A549 (cell line): ENCODE data around the gene SHISAL1. TPM values are rescaled to one million over a fixed set of nuclear protein-coding genes. Genes with fewer than 3 reads are reported as not detected.
"Not testable (repeated sequence)": the region's sequence is repeated elsewhere in the genome, so short reads cannot be mapped to it uniquely, and the experiment has no call there.

Source experiments
- ATAC-seq, 2 experiments: fragments of 200-7000 bp in 1 of 2; fragments of >200 bp in 1 of 2; cut with Nextera tagmentation in 1 of 2; cut with Tn5 transposase in 1 of 2; 3 replicates each; pipeline versions ENCODE4 v1.8.0 to v1.9.1; 2018 to 2020; ENCODE audit warnings: mild to moderate bottlenecking in 1 of 2, moderate library complexity in 1 of 2
- CTCF ChIA-PET: fragments of 300-600 bp; sonication (Branson Sonifier 250); formaldehyde crosslinking; extraction: SDS; loops from one replicate; lab custom pipeline; 2021; ENCODE audit warnings: antibody characterized with exemption, inconsistent platforms; lab: Yijun Ruan, JAX
- POLR2A ChIA-PET: fragments of 350-600 bp; formaldehyde crosslinking; extraction: SDS; loops from one replicate; lab custom pipeline; 2021; ENCODE audit warnings: antibody characterized with exemption, inconsistent platforms; lab: Yijun Ruan, JAX
- DNase-seq, 2 experiments: peaks; one replicate each; pipeline versions ENCODE4 v3.0.0 to v3.0.0-alpha.2; 2011 to 2016; ENCODE audit warnings: low read depth in 1 of 2, low spot score in 1 of 2
- FAIRE-seq: peaks from 2 replicates; lab custom pipeline; 2011; peaks lifted over from hg19 to GRCh38; lab: Jason Lieb, UNC
- H3K27ac ChIP-seq, 2 experiments: fragments of >200 bp; sonication (Bioruptor Twin); formaldehyde crosslinking; 3 replicates each; pipeline ENCODE4 v1.5.1; 2016 to 2017
- H3K4me1 ChIP-seq: fragments of >200 bp; sonication (Bioruptor Twin); formaldehyde crosslinking; 3 replicates; pipeline ENCODE4 v1.6.1; 2016
- H3K4me2 ChIP-seq: fragments of >200 bp; sonication (Bioruptor Twin); formaldehyde crosslinking; 3 replicates; pipeline ENCODE4 v1.6.1; 2016
- H3K4me3 ChIP-seq: fragments of >200 bp; sonication (Bioruptor Twin); formaldehyde crosslinking; 3 replicates; pipeline ENCODE4 v1.5.1; 2016
- H3K9me3 ChIP-seq: fragments of >200 bp; sonication (Bioruptor Twin); formaldehyde crosslinking; 3 replicates; pipeline ENCODE4 v1.6.1; 2016
- CBX2 ChIP-seq: fragments of 200-600 bp; sonication (generic); IDR thresholded peaks from 2 replicates; pipeline ENCODE4 v1.6.1; 2016; ENCODE audit warnings: low read depth, mild to moderate bottlenecking, borderline replicate concordance
- CBX8 ChIP-seq: fragments of 200-600 bp; sonication (generic); IDR thresholded peaks from 2 replicates; pipeline ENCODE4 v1.6.1; 2016
- CEBPB ChIP-seq, 2 experiments: fragments of >200 bp in 1 of 2; sonication (Bioruptor Twin) in 1 of 2; formaldehyde crosslinking in 1 of 2; IDR thresholded peaks; 2 replicates each; pipeline ENCODE4 v1.6.1; 2012 to 2016
- CHD4 ChIP-seq: fragments of 200-600 bp; sonication (generic); IDR thresholded peaks from 2 replicates; pipeline ENCODE4 v1.6.1; 2016; ENCODE audit warnings: antibody characterized with exemption, mild to moderate bottlenecking, borderline replicate concordance
- E2F6 ChIP-seq: IDR thresholded peaks from 2 replicates; pipeline ENCODE4 v1.6.1; 2012; ENCODE audit warnings: low read depth, borderline replicate concordance
- ESRRA ChIP-seq: fragments of 150-350 bp; IDR thresholded peaks from 2 replicates; pipeline ENCODE4 v1.6.1; 2014; ENCODE audit warnings: mild to moderate bottlenecking, low read length, borderline replicate concordance
- FOXS1 ChIP-seq: fragments of 250-450 bp; sonication (Bioruptor Pico); IDR thresholded peaks from 2 replicates; pipeline ENCODE4 v1.5.0; 2020; ENCODE audit warnings: mild to moderate bottlenecking, moderate library complexity
- HDAC2 ChIP-seq: fragments of 200-600 bp; sonication (generic); IDR thresholded peaks from 2 replicates; pipeline ENCODE4 v1.6.1; 2016
- HES2 ChIP-seq: fragments of >200 bp; sonication (Bioruptor Twin); formaldehyde crosslinking; IDR thresholded peaks from 2 replicates; pipeline ENCODE4 v1.6.1; 2016
- HEYL ChIP-seq: fragments of 250-450 bp; sonication (Bioruptor Pico); IDR thresholded peaks from 2 replicates; pipeline ENCODE4 v1.8.0; 2021; ENCODE audit warnings: mild to moderate bottlenecking, moderate library complexity
- HOXB5 ChIP-seq: fragments of 250-450 bp; sonication (Bioruptor Pico); IDR thresholded peaks from 2 replicates; pipeline ENCODE4 v1.5.0; 2020; ENCODE audit warnings: mild to moderate bottlenecking, moderate library complexity
- JUN ChIP-seq, 2 experiments: fragments of >200 bp; sonication (Bioruptor Twin); formaldehyde crosslinking; IDR thresholded peaks; 2 replicates in 1 of 2; 3 replicates in 1 of 2; pipeline ENCODE4 v1.6.1; 2016 to 2017
- KDM1A ChIP-seq: fragments of 200-600 bp; sonication (generic); IDR thresholded peaks from 2 replicates; pipeline ENCODE4 v1.6.1; 2016; ENCODE audit warnings: low read depth, mild to moderate bottlenecking
- MYC ChIP-seq: IDR thresholded peaks from 2 replicates; pipeline ENCODE4 v1.6.1; 2012; ENCODE audit warnings: mild to moderate bottlenecking, inconsistent platforms, low read length, improper control_type of control experiment, borderline replicate concordance
- NFE2L2 ChIP-seq: fragments of 150-350 bp; conservative IDR thresholded peaks from 2 replicates; pipeline ENCODE4 v1.6.1; 2014; ENCODE audit warnings: low read length
- NR3C1 ChIP-seq: fragments of >200 bp; sonication (Bioruptor Twin); formaldehyde crosslinking; IDR thresholded peaks from 3 replicates; pipeline ENCODE4 v1.6.1; 2017
- PBX3 ChIP-seq: IDR thresholded peaks from 2 replicates; pipeline ENCODE4 v1.6.1; 2012
- RARB ChIP-seq: fragments of 250-450 bp; sonication (Bioruptor Pico); IDR thresholded peaks from 2 replicates; pipeline ENCODE4 v1.8.0; 2021; ENCODE audit warnings: mild to moderate bottlenecking, moderate library complexity
- RCOR1 ChIP-seq: fragments of 150-350 bp; IDR thresholded peaks from 2 replicates; pipeline ENCODE4 v1.6.1; 2014; ENCODE audit warnings: antibody characterized with exemption, low read length, low read depth
- RFX5 ChIP-seq: fragments of 450-650 bp; IDR thresholded peaks from 2 replicates; pipeline ENCODE4 v1.7.1; 2014; ENCODE audit warnings: antibody characterized with exemption, mild to moderate bottlenecking, moderate library complexity
- TFCP2L1 ChIP-seq: fragments of 250-450 bp; sonication (Bioruptor Pico); IDR thresholded peaks from 2 replicates; pipeline ENCODE4 v1.5.0; 2021; ENCODE audit warnings: mild to moderate bottlenecking
- TP53 ChIP-seq: fragments of 250-450 bp; sonication (Bioruptor Pico); IDR thresholded peaks from 2 replicates; pipeline ENCODE4 v1.5.0; 2021; ENCODE audit warnings: mild to moderate bottlenecking, moderate library complexity
- USF2 ChIP-seq: fragments of 450-650 bp; IDR thresholded peaks from 2 replicates; pipeline ENCODE4 v1.6.1; 2014; ENCODE audit warnings: antibody characterized with exemption
- ZC3H11A ChIP-seq: fragments of 450-650 bp; IDR thresholded peaks from 2 replicates; pipeline ENCODE4 v1.6.1; 2014; ENCODE audit warnings: antibody characterized with exemption, mild to moderate bottlenecking
- ZNF302 ChIP-seq: fragments of 250-450 bp; sonication (Bioruptor Pico); IDR thresholded peaks from 2 replicates; pipeline ENCODE4 v1.9.0; 2021; ENCODE audit warnings: inconsistent platforms, mild to moderate bottlenecking, moderate library complexity
- WGBS: methylation state at CpG from one replicate; pipeline ENCODE4 v1.1.6; 2017; ENCODE audit errors: missing lambda C conversion rate; 5-methylcytosine and 5-hydroxymethylcytosine counted together
- polyA plus RNA-seq, 4 experiments: library from polyadenylated mRNA; depleted of rRNA in 3 of 4; stranded (reverse); fragments of >200 nt; fragmentation: RNase III in 1 of 4; extraction: RNeasy Plus Mini Kit Qiagen cat#74134 plus additional on column Dnase treatment in 1 of 4; gene quantifications; 2 replicates in 3 of 4; 3 replicates in 1 of 4; pipeline ENCODE4 v1.2.3, GENCODE V29; 2011 to 2017
- TF ChIP-seq, protein P1 (sequence below): fragments of 250-450 bp; sonication (Bioruptor Pico); IDR thresholded peaks from 2 replicates; pipeline ENCODE4 v1.5.0; 2020; ENCODE audit warnings: low read depth, mild to moderate bottlenecking, moderate library complexity

SHISAL1 gene
- polyA plus RNA-seq, 2 of the 4 experiments (the other 2 are of a cell fraction), result 0.61 to 1.9 TPM

GRCh38 chr22:44237290-44237689, 75.5 kb downstream of the SHISAL1 start:
- CTCF ChIA-PET, result no interaction called here
- no peak for ATAC-seq
- TF ChIP-seq JUN (IDR thresholded peaks at IDR 0.05) (no peak), RARB (no peak), TP53 (CRISPR knock-in tag) (no peak), MYC (no peak), ZC3H11A (no peak), ESRRA (no peak), ZNF302 (no peak), CEBPB (IDR thresholded peaks at IDR 0.05) (no peak), CBX8 (no peak), NR3C1 (no peak), HOXB5 (CRISPR knock-in tag) (no peak), CHD4 (no peak), FOXS1 (CRISPR knock-in tag) (no peak)
- TF ChIP-seq, protein P1, sequence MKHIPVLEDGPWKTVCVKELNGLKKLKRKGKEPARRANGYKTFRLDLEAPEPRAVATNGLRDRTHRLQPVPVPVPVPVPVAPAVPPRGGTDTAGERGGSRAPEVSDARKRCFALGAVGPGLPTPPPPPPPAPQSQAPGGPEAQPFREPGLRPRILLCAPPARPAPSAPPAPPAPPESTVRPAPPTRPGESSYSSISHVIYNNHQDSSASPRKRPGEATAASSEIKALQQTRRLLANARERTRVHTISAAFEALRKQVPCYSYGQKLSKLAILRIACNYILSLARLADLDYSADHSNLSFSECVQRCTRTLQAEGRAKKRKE (CRISPR knock-in tag), result no peak

GRCh38 chr22:44234372-44234771, 78.4 kb downstream of the SHISAL1 start:
- POLR2A ChIA-PET, ATAC-seq: not testable (repeated sequence)
- CTCF ChIA-PET, result interaction anchor here (0.6 kb wide), 1 partner anchor 22 kb away, joined by 4 read pairs; no protein-coding TSS in a partner anchor

More at GRCh38 chr22:44237290-44237689, 75.5 kb downstream of the SHISAL1 start:
- no peaks in the 10 kb centered on the region for H3K4me1 ChIP-seq
- DNase-seq, result no peak
- POLR2A ChIA-PET, result no interaction called here
- H3K4me2 ChIP-seq, result no peak overlapping the region
- no peaks in the 10 kb centered on the region for H3K9me3 ChIP-seq
- FAIRE-seq, result no peak
- H3K27ac ChIP-seq, result no peak overlapping the region
- no peak overlapping the region for H3K4me3 ChIP-seq

DNA sequence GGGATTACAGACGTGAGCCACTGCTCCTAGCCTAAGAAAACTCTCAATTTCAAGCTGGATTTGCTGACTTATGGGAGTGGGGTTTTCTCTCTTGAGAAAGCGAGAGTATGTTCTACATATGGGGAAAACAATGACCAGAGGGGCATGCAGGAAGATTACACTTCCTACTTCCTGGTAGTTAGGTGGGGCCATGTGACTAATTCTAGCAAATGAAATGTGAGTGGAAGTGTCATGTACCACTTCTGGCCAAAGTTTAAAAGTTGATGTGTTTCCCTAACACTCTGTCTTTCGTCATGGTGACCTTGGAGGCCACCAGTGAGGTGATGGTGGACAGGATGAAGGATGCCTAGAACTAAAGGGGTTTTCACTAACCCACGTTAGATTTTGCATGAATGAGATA, 81.5 kb downstream of the SHISAL1 start:
- POLR2A ChIA-PET, result no interaction called here
- FAIRE-seq, result no peak

More at GRCh38 chr22:44234372-44234771, 78.4 kb downstream of the SHISAL1 start:
- not testable (repeated sequence) for H3K9me3 ChIP-seq, FAIRE-seq, H3K27ac ChIP-seq, H3K4me2 ChIP-seq, H3K4me1 ChIP-seq, H3K4me3 ChIP-seq, DNase-seq
- WGBS, result 86% methylated on average over 12 of the region's 12 CpGs

DNA sequence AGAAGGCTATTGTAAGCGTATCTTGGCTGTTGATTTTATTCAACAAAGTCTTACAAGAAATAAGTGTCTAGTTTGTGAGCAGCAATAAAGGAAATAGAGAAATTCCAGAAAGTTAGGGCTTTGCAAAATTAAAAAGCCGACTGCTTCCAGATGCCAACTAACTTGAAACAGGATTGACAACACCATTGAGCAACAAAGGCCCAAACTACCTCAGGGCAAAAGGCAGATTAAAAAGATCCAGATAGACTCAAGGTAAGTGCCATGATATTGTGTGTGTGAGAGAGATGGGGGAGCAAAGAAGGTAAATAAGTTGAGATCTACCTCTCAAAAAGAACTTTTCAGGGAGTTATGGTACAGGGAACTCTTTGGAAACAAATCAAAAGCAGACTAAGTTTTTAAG, 82.9 kb downstream of the SHISAL1 start:
- H3K9me3 ChIP-seq, result peaks cover 18% of the 10 kb centered on the region; the same call in 2 of the 3 replicates
- ATAC-seq (no peak), FAIRE-seq (no peak)
- TF ChIP-seq E2F6 (no peak), RFX5 (no peak), TFCP2L1 (no peak), KDM1A (no peak), RCOR1 (no peak), TP53 (CRISPR knock-in tag) (no peak), HOXB5 (CRISPR knock-in tag) (no peak), NFE2L2 (no peak), CEBPB (IDR thresholded peaks at IDR 0.05) (no peak), HEYL (CRISPR knock-in tag) (no peak), HES2 (no peak), PBX3 (no peak), HDAC2 (no peak)
- TF ChIP-seq, all 56 proteins: peak for 0
- Histone ChIP-seq H3K27ac (no peak overlapping the region), H3K4me2 (no peak overlapping the region), H3K4me3 (no peak overlapping the region), H3K4me1 (no peaks in the 10 kb centered on the region)
- no peak for DNase-seq
- POLR2A ChIA-PET, result no interaction called here
- CTCF ChIA-PET, result no interaction called here
- WGBS, result 27% methylated on average over 2 of the region's 2 CpGs

More for the DNA sequence above, 81.5 kb downstream of the SHISAL1 start:
- TF ChIP-seq USF2 (peak; percentile 34; the same call in 1 of the 2 replicates), CBX2 (no peak)
- TF ChIP-seq, all 56 proteins: peak for 1
- WGBS, result 59% methylated on average over 4 of the region's 4 CpGs
- Histone ChIP-seq H3K4me3 (no peak overlapping the region), H3K27ac (no peak overlapping the region), H3K4me1 (no peaks in the 10 kb centered on the region), H3K9me3 (peaks cover 18% of the 10 kb centered on the region; the same call in 2 of the 3 replicates), H3K4me2 (no peak overlapping the region)
- ATAC-seq (no peak), DNase-seq (peak in 1 of 2 experiments; percentile 10)
- CTCF ChIA-PET, result no interaction called here
